Tibial nerve (tissue), 4 donors: ENCODE results near the gene EFNA5.

ENCODE experiments used
- EP300 ChIP-seq, 2 donors: sonication (generic); formaldehyde crosslinking; IDR thresholded peaks; one replicate each; pipeline ENCODE4 v1.6.1; 2017; ENCODE audit warnings: antibody characterized with exemption in 2 of 2, mild to moderate bottlenecking in 1 of 2
- POLR2A ChIP-seq, 2 donors: fragments of 450-650 bp; IDR thresholded peaks; one replicate each; pipeline ENCODE4 v1.6.1; 2017; ENCODE audit warnings: antibody characterized with exemption in 2 of 2, mild to moderate bottlenecking in 2 of 2, moderate library complexity in 2 of 2
- TF ChIP-seq, protein P1 (sequence below), 5 experiments: fragments of 200-600 bp in 3 of 5; fragments of 450-650 bp in 2 of 5; sonication (generic) in 3 of 5; IDR thresholded peaks; one replicate each; pipeline ENCODE4 v1.5.1; 2016 to 2019; ENCODE audit warnings: antibody characterized with exemption in 5 of 5, mild to moderate bottlenecking in 3 of 5, moderate library complexity in 2 of 5

DNA sequence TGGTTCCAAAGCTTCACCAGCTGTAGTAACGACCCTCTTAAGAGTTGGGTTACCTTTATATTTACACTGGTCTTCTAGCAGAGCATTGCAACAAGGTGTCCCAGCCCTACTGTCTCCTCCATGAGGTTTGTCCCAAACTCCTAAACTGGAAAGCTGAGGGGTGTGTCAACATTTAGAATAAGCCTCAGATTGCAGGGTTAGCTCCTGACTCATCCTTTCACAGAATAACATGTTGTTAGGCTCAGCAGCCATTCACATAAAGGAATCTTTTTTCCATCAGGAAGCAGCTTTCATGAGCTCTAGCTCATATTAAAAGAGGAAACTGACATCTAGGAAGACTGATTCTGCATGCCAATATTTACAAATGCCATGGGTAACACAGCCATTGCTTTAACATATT is 238.7 kb downstream of the EFNA5 start:
- no peak for TF ChIP-seq POLR2A (IDR thresholded peaks at IDR 0.05)
- TF ChIP-seq, protein P1, sequence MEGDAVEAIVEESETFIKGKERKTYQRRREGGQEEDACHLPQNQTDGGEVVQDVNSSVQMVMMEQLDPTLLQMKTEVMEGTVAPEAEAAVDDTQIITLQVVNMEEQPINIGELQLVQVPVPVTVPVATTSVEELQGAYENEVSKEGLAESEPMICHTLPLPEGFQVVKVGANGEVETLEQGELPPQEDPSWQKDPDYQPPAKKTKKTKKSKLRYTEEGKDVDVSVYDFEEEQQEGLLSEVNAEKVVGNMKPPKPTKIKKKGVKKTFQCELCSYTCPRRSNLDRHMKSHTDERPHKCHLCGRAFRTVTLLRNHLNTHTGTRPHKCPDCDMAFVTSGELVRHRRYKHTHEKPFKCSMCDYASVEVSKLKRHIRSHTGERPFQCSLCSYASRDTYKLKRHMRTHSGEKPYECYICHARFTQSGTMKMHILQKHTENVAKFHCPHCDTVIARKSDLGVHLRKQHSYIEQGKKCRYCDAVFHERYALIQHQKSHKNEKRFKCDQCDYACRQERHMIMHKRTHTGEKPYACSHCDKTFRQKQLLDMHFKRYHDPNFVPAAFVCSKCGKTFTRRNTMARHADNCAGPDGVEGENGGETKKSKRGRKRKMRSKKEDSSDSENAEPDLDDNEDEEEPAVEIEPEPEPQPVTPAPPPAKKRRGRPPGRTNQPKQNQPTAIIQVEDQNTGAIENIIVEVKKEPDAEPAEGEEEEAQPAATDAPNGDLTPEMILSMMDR (IDR thresholded peaks at IDR 0.05), result no peak
- no peak for TF ChIP-seq EP300 (IDR thresholded peaks at IDR 0.05)
